Neural cell (in vitro differentiated cells): ENCODE measurements around the gene DUS2. TPM values are rescaled to one million over a fixed set of nuclear protein-coding genes. Genes with fewer than 3 reads are reported as not detected.
"Not testable (repeated sequence)": the region's sequence is repeated elsewhere in the genome, so short reads cannot be mapped to it uniquely, and the experiment has no call there.

ENCODE experiments used
- H2AFZ ChIP-seq: fragments of 200-600, 300-800 bp; sonication (generic), shearing (Covaris generic); 2 replicates; pipeline ENCODE4 v1.6.0; 2014; ENCODE audit warnings: low read depth, mild to moderate bottlenecking, antibody characterized with exemption, low read length, moderate library complexity
- H3F3A ChIP-seq: fragments of 200-600 bp; shearing (Covaris generic); 2 replicates; pipeline ENCODE4 v1.6.1; 2016; ENCODE audit warnings: mild to moderate bottlenecking, moderate library complexity, mixed read lengths, antibody characterized with exemption, low read length; ENCODE audit not compliant: insufficient read depth, poor library complexity, severe bottlenecking
- H3K27ac ChIP-seq: fragments of 200-600, 300-800 bp; sonication (generic), shearing (Covaris generic); 2 replicates; pipeline ENCODE4 v1.5.1; 2014; ENCODE audit warnings: mild to moderate bottlenecking, low read length, moderate library complexity
- H3K27me3 ChIP-seq: fragments of 300-800, 200-600 bp; sonication (generic), shearing (Covaris generic); 2 replicates; pipeline ENCODE4 v1.6.0; 2014; ENCODE audit warnings: mild to moderate bottlenecking, low read depth, low read length, moderate library complexity; ENCODE audit not compliant: insufficient read depth
- H3K36me3 ChIP-seq: fragments of 300-800, 200-600 bp; sonication (generic), shearing (Covaris generic); 2 replicates; pipeline ENCODE4 v1.5.1; 2014; ENCODE audit warnings: mild to moderate bottlenecking, antibody characterized with exemption, low read length, moderate library complexity; ENCODE audit not compliant: insufficient read depth
- H3K4me2 ChIP-seq: fragments of 300-800, 200-600 bp; sonication (generic), shearing (Covaris generic); 2 replicates; pipeline ENCODE4 v1.6.0; 2014; ENCODE audit warnings: mild to moderate bottlenecking, low read length
- H3K4me3 ChIP-seq: fragments of 300-800, 200-600 bp; sonication (generic), shearing (Covaris generic); 2 replicates; pipeline ENCODE4 v1.5.1; 2014; ENCODE audit warnings: mild to moderate bottlenecking, low read length, moderate library complexity
- H3K79me2 ChIP-seq: fragments of 200-600 bp; shearing (Covaris generic); replicated peaks from 2 replicates; pipeline ENCODE4 v1.6.0; 2014; ENCODE audit warnings: mild to moderate bottlenecking, low read length, moderate library complexity; ENCODE audit not compliant: insufficient read depth
- H3K9ac ChIP-seq: fragments of 300-800, 200-600 bp; sonication (generic), shearing (Covaris generic); 2 replicates; pipeline ENCODE4 v1.6.1; 2016; ENCODE audit warnings: mild to moderate bottlenecking, low read length, mixed read lengths
- H3K9me2 ChIP-seq: fragments of 200-600 bp; shearing (Covaris generic); 2 replicates; pipeline ENCODE4 v1.6.1; 2016; ENCODE audit warnings: mild to moderate bottlenecking, low read length, mixed read lengths; ENCODE audit not compliant: insufficient read depth
- H3K9me3 ChIP-seq: fragments of 200-600, 300-800 bp; sonication (generic), shearing (Covaris generic); 2 replicates; pipeline ENCODE4 v1.6.1; 2016; ENCODE audit warnings: mild to moderate bottlenecking, mixed run types, low read length, moderate library complexity, mixed read lengths
- H4K20me1 ChIP-seq: fragments of 200-600 bp; shearing (Covaris generic); 2 replicates; pipeline ENCODE4 v1.6.1; 2016; ENCODE audit warnings: mild to moderate bottlenecking, mixed run types; ENCODE audit not compliant: insufficient read depth
- CTCF ChIP-seq: fragments of 450-650 bp; IDR thresholded peaks from 2 replicates; pipeline ENCODE4 v1.5.1; 2014; ENCODE audit warnings: antibody characterized with exemption, mild to moderate bottlenecking, moderate library complexity; ENCODE audit not compliant: poor library complexity, severe bottlenecking
- EP300 ChIP-seq: fragments of 450-650 bp; conservative IDR thresholded peaks from 2 replicates; pipeline ENCODE4 v1.6.1; 2014; ENCODE audit warnings: antibody characterized with exemption, mild to moderate bottlenecking, moderate library complexity; ENCODE audit not compliant: poor library complexity, severe bottlenecking
- EZH2 ChIP-seq: fragments of 200-600, 300-800 bp; shearing (Covaris generic), sonication (generic); IDR thresholded peaks from 2 replicates; pipeline ENCODE4 v1.6.1; 2014; ENCODE audit warnings: antibody characterized with exemption, low read length, borderline replicate concordance, mild to moderate bottlenecking; ENCODE audit not compliant: insufficient read depth, poor library complexity, severe bottlenecking
- MXI1 ChIP-seq: fragments of 450-650 bp; conservative IDR thresholded peaks from 2 replicates; pipeline ENCODE4 v1.6.1; 2014; ENCODE audit warnings: antibody characterized with exemption, mild to moderate bottlenecking; ENCODE audit not compliant: poor library complexity, severe bottlenecking
- POLR2AphosphoS5 ChIP-seq: IDR thresholded peaks from 2 replicates; pipeline ENCODE4 v1.6.1; 2012
- RAD21 ChIP-seq: fragments of 450-650 bp; conservative IDR thresholded peaks from 2 replicates; pipeline ENCODE4 v1.6.1; 2014; ENCODE audit warnings: antibody characterized with exemption, mild to moderate bottlenecking, moderate library complexity
- REST ChIP-seq: IDR thresholded peaks from 2 replicates; pipeline ENCODE4 v1.6.1; 2012; ENCODE audit warnings: borderline replicate concordance
- SMC3 ChIP-seq: fragments of 450-650 bp; conservative IDR thresholded peaks from 2 replicates; pipeline ENCODE4 v1.6.1; 2014; ENCODE audit warnings: antibody characterized with exemption, mild to moderate bottlenecking, moderate library complexity; ENCODE audit not compliant: poor library complexity
- TAF1 ChIP-seq: IDR thresholded peaks from 2 replicates; pipeline ENCODE4 v1.6.1; 2012; ENCODE audit warnings: low read depth
- polyA plus RNA-seq: library from polyadenylated mRNA; depleted of rRNA; stranded (reverse); fragments of >200 nt; gene quantifications from 2 replicates; pipeline ENCODE4 v1.2.3, GENCODE V29; 2014

DUS2 gene
- polyA plus RNA-seq, 1 donor from 2014 or later = 22.4 TPM

GRCh38 chr16:67995423-67995822 is 27.7 kb upstream of the DUS2 start:
- no peaks in the 10 kb centered on the region for H3K9me3 ChIP-seq
- H3K9me2 ChIP-seq = no peaks in the 10 kb centered on the region
- H4K20me1 ChIP-seq = no peaks in the 10 kb centered on the region
- no peak overlapping the region for H3K9ac ChIP-seq
- TF ChIP-seq RAD21 (no peak), EZH2 (no peak), MXI1 (no peak), TAF1 (no peak), REST (no peak), POLR2AphosphoS5 (no peak), EP300 (no peak), CTCF (no peak), SMC3 (no peak)
- no peak overlapping the region for H3K4me3 ChIP-seq
- H2AFZ ChIP-seq = no peak overlapping the region
- H3K27ac ChIP-seq = no peak overlapping the region
- no peaks in the 10 kb centered on the region for H3K79me2 ChIP-seq
- H3F3A ChIP-seq = no peaks in the 10 kb centered on the region
- H3K27me3 ChIP-seq = no peaks in the 10 kb centered on the region
- H3K36me3 ChIP-seq = no peaks in the 10 kb centered on the region
- H3K4me2 ChIP-seq = no peak overlapping the region

- no peak overlapping the region for H3K9ac ChIP-seq
- no peaks in the 10 kb centered on the region for H3K9me3 ChIP-seq
- H3K27me3 ChIP-seq = no peaks in the 10 kb centered on the region
- no peak overlapping the region for H2AFZ ChIP-seq
- no peak overlapping the region for H3K27ac ChIP-seq
- H3F3A ChIP-seq = no peaks in the 10 kb centered on the region
- H3K4me2 ChIP-seq = no peak overlapping the region
- no peaks in the 10 kb centered on the region for H3K9me2 ChIP-seq
- H3K4me3 ChIP-seq = no peak overlapping the region
- H4K20me1 ChIP-seq = no peaks in the 10 kb centered on the region
- TF ChIP-seq EZH2 = no peak
- TF ChIP-seq REST = no peak
- TF ChIP-seq TAF1 = no peak
- TF ChIP-seq RAD21 = no peak
- no peak for TF ChIP-seq SMC3
- no peak for TF ChIP-seq MXI1
- no peaks in the 10 kb centered on the region for H3K36me3 ChIP-seq
- H3K79me2 ChIP-seq = no peaks in the 10 kb centered on the region
Observed at GRCh38 chr16:67996666-67997065, 26.4 kb upstream of the DUS2 start.

DNA sequence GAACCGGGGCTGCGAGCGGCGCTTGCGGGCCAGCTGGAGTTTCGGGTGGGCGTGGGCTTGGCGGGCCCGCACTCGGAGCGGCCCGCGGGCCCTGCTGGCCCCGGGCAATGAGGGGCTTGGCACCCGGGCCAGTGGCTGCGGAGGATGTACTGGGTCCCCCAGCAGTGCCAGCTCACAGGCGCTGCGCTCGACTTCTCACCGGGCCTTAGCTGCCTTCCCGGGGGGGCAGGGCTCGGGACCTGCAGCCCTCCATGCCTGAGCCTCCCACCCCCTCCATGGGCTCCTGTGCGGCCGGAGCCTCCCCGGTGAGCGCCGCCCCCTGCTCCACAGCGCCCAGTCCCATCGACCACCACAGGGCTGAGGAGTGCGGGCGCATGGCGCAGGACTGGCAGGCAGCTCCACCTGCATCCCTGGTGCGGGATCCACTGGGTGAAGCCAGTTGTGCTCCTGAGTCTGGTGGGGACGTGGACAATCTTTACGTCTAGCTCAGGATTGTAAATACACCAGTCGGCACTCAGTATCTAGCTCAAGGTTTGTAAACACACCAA is 24.8 kb upstream of the DUS2 start:
- not testable (repeated sequence) for H2AFZ ChIP-seq, H4K20me1 ChIP-seq

DNA sequence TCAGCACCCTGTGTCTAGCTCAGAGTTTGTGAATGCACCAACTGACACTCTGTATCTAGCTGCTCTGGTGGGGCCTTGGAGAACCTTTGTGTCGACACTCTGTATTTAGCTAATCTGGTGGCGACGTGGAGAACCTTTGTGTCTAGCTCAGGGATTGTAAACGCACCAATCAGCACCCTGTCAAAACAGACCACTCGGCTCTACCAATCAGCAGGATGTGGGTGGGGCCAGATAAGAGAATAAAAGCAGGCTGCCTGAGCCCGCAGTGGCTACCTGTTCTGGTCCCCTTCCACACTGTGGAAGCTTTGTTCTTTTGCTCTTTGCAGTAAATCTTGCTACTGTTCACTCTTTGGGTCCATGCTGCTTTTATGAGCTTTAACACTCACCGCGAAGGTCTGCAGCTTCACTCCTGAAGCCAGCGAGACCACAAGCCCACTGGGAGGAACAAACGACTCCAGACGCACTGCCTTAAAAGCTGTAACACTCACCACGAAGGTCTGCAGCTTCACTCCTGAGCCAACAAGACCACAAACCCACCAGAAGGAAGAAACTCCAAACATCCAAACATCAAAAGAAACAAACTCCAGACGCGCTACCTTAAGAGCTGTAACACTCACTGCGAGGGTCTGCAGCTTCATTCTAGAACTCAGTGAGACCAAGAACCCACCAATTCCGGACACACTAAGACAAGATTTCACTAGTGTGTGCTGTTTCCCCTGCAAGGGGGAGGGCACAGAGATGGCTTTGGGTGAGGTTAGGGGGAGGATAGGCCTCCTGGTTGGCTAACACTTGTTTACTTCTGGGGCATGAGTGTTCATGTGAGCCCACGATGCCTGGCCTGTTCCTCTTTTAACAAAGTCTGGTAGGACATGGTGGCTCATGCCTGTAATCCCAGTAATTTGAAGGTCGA is 24.1 kb upstream of the DUS2 start, which contains the start of gene DPEP2:
Gene DPEP2, minus strand, starts transcription at position 706 of the 910 bp plus-strand sequence. CDS start 6,272 bp downstream, outside the sequence.
- not testable (repeated sequence) for H3K9me2 ChIP-seq, H3K27me3 ChIP-seq, H2AFZ ChIP-seq, H3K27ac ChIP-seq, H3K79me2 ChIP-seq, H3K4me2 ChIP-seq, H3K9ac ChIP-seq, H3K9me3 ChIP-seq, H4K20me1 ChIP-seq, H3F3A ChIP-seq, H3K4me3 ChIP-seq, H3K36me3 ChIP-seq

More for the DNA sequence above, 24.8 kb upstream of the DUS2 start:
- H3K36me3 ChIP-seq, H3K27me3 ChIP-seq, H3K4me2 ChIP-seq, H3K27ac ChIP-seq, H3K9me2 ChIP-seq, H3F3A ChIP-seq, H3K9me3 ChIP-seq, H3K9ac ChIP-seq, H3K79me2 ChIP-seq, H3K4me3 ChIP-seq: not testable (repeated sequence)
